Neural cell (in vitro differentiated cells): ENCODE measurements around the gene GATAD2A. TPM values are rescaled to one million over a fixed set of nuclear protein-coding genes. Genes with fewer than 3 reads are reported as not detected.
"Not testable (repeated sequence)": the region's sequence is repeated elsewhere in the genome, so short reads cannot be mapped to it uniquely, and the experiment has no call there.

Experiments used
- H2AFZ ChIP-seq: fragments of 200-600, 300-800 bp; sonication (generic), shearing (Covaris generic); 2 replicates; pipeline ENCODE4 v1.6.0; 2014; ENCODE audit warnings: low read depth, mild to moderate bottlenecking, antibody characterized with exemption, low read length, moderate library complexity
- H3F3A ChIP-seq: fragments of 200-600 bp; shearing (Covaris generic); 2 replicates; pipeline ENCODE4 v1.6.1; 2016; ENCODE audit warnings: mild to moderate bottlenecking, moderate library complexity, mixed read lengths, antibody characterized with exemption, low read length; ENCODE audit not compliant: insufficient read depth, poor library complexity, severe bottlenecking
- H3K27ac ChIP-seq: fragments of 200-600, 300-800 bp; sonication (generic), shearing (Covaris generic); 2 replicates; pipeline ENCODE4 v1.5.1; 2014; ENCODE audit warnings: mild to moderate bottlenecking, low read length, moderate library complexity
- H3K27me3 ChIP-seq: fragments of 300-800, 200-600 bp; sonication (generic), shearing (Covaris generic); 2 replicates; pipeline ENCODE4 v1.6.0; 2014; ENCODE audit warnings: mild to moderate bottlenecking, low read depth, low read length, moderate library complexity; ENCODE audit not compliant: insufficient read depth
- H3K36me3 ChIP-seq: fragments of 300-800, 200-600 bp; sonication (generic), shearing (Covaris generic); 2 replicates; pipeline ENCODE4 v1.5.1; 2014; ENCODE audit warnings: mild to moderate bottlenecking, antibody characterized with exemption, low read length, moderate library complexity; ENCODE audit not compliant: insufficient read depth
- H3K4me2 ChIP-seq: fragments of 300-800, 200-600 bp; sonication (generic), shearing (Covaris generic); 2 replicates; pipeline ENCODE4 v1.6.0; 2014; ENCODE audit warnings: mild to moderate bottlenecking, low read length
- H3K4me3 ChIP-seq: fragments of 300-800, 200-600 bp; sonication (generic), shearing (Covaris generic); 2 replicates; pipeline ENCODE4 v1.5.1; 2014; ENCODE audit warnings: mild to moderate bottlenecking, low read length, moderate library complexity
- H3K79me2 ChIP-seq: fragments of 200-600 bp; shearing (Covaris generic); replicated peaks from 2 replicates; pipeline ENCODE4 v1.6.0; 2014; ENCODE audit warnings: mild to moderate bottlenecking, low read length, moderate library complexity; ENCODE audit not compliant: insufficient read depth
- H3K9ac ChIP-seq: fragments of 300-800, 200-600 bp; sonication (generic), shearing (Covaris generic); 2 replicates; pipeline ENCODE4 v1.6.1; 2016; ENCODE audit warnings: mild to moderate bottlenecking, low read length, mixed read lengths
- H3K9me2 ChIP-seq: fragments of 200-600 bp; shearing (Covaris generic); 2 replicates; pipeline ENCODE4 v1.6.1; 2016; ENCODE audit warnings: mild to moderate bottlenecking, low read length, mixed read lengths; ENCODE audit not compliant: insufficient read depth
- H3K9me3 ChIP-seq: fragments of 200-600, 300-800 bp; sonication (generic), shearing (Covaris generic); 2 replicates; pipeline ENCODE4 v1.6.1; 2016; ENCODE audit warnings: mild to moderate bottlenecking, mixed run types, low read length, moderate library complexity, mixed read lengths
- H4K20me1 ChIP-seq: fragments of 200-600 bp; shearing (Covaris generic); 2 replicates; pipeline ENCODE4 v1.6.1; 2016; ENCODE audit warnings: mild to moderate bottlenecking, mixed run types; ENCODE audit not compliant: insufficient read depth
- CTCF ChIP-seq: fragments of 450-650 bp; IDR thresholded peaks from 2 replicates; pipeline ENCODE4 v1.5.1; 2014; ENCODE audit warnings: antibody characterized with exemption, mild to moderate bottlenecking, moderate library complexity; ENCODE audit not compliant: poor library complexity, severe bottlenecking
- EP300 ChIP-seq: fragments of 450-650 bp; conservative IDR thresholded peaks from 2 replicates; pipeline ENCODE4 v1.6.1; 2014; ENCODE audit warnings: antibody characterized with exemption, mild to moderate bottlenecking, moderate library complexity; ENCODE audit not compliant: poor library complexity, severe bottlenecking
- EZH2 ChIP-seq: fragments of 200-600, 300-800 bp; shearing (Covaris generic), sonication (generic); IDR thresholded peaks from 2 replicates; pipeline ENCODE4 v1.6.1; 2014; ENCODE audit warnings: antibody characterized with exemption, low read length, borderline replicate concordance, mild to moderate bottlenecking; ENCODE audit not compliant: insufficient read depth, poor library complexity, severe bottlenecking
- MXI1 ChIP-seq: fragments of 450-650 bp; conservative IDR thresholded peaks from 2 replicates; pipeline ENCODE4 v1.6.1; 2014; ENCODE audit warnings: antibody characterized with exemption, mild to moderate bottlenecking; ENCODE audit not compliant: poor library complexity, severe bottlenecking
- POLR2AphosphoS5 ChIP-seq: IDR thresholded peaks from 2 replicates; pipeline ENCODE4 v1.6.1; 2012
- RAD21 ChIP-seq: fragments of 450-650 bp; conservative IDR thresholded peaks from 2 replicates; pipeline ENCODE4 v1.6.1; 2014; ENCODE audit warnings: antibody characterized with exemption, mild to moderate bottlenecking, moderate library complexity
- REST ChIP-seq: IDR thresholded peaks from 2 replicates; pipeline ENCODE4 v1.6.1; 2012; ENCODE audit warnings: borderline replicate concordance
- SMC3 ChIP-seq: fragments of 450-650 bp; conservative IDR thresholded peaks from 2 replicates; pipeline ENCODE4 v1.6.1; 2014; ENCODE audit warnings: antibody characterized with exemption, mild to moderate bottlenecking, moderate library complexity; ENCODE audit not compliant: poor library complexity
- TAF1 ChIP-seq: IDR thresholded peaks from 2 replicates; pipeline ENCODE4 v1.6.1; 2012; ENCODE audit warnings: low read depth
- polyA plus RNA-seq: library from polyadenylated mRNA; depleted of rRNA; stranded (reverse); fragments of >200 nt; gene quantifications from 2 replicates; pipeline ENCODE4 v1.2.3, GENCODE V29; 2014

The GATAD2A gene
- polyA plus RNA-seq, 1 donor from 2014 or later: 13.9 TPM

GRCh38 chr19:19453125-19453454 lies 47.6 kb downstream of the GATAD2A start:
- Histone ChIP-seq H3K4me2 (no peak overlapping the region), H2AFZ (no peak overlapping the region), H4K20me1 (no peaks in the 10 kb centered on the region), H3K4me3 (no peak overlapping the region), H3K9ac (no peak overlapping the region), H3K27ac (no peak overlapping the region), H3K9me3 (no peaks in the 10 kb centered on the region), H3K79me2 (peaks cover 29% of the 10 kb centered on the region), H3K27me3 (no peaks in the 10 kb centered on the region), H3F3A (no peaks in the 10 kb centered on the region), H3K9me2 (no peaks in the 10 kb centered on the region), H3K36me3 (no peaks in the 10 kb centered on the region)
- no peak for TF ChIP-seq CTCF
- TF ChIP-seq EP300: no peak
- TF ChIP-seq TAF1: no peak
- TF ChIP-seq RAD21: no peak
- TF ChIP-seq POLR2AphosphoS5: no peak
- TF ChIP-seq MXI1: no peak
- TF ChIP-seq REST: no peak
- TF ChIP-seq SMC3: no peak
- TF ChIP-seq EZH2: no peak

GRCh38 chr19:19455166-19455919 lies 49.9 kb downstream of the GATAD2A start:
- not testable (repeated sequence) for H3K27me3 ChIP-seq, H3F3A ChIP-seq, H4K20me1 ChIP-seq, H3K27ac ChIP-seq, H3K9ac ChIP-seq, H3K4me2 ChIP-seq, H2AFZ ChIP-seq, H3K9me3 ChIP-seq, H3K4me3 ChIP-seq, H3K79me2 ChIP-seq, H3K9me2 ChIP-seq, H3K36me3 ChIP-seq

- TF ChIP-seq CTCF: no peak
- no peak for TF ChIP-seq MXI1
- no peak for TF ChIP-seq EZH2
- no peak for TF ChIP-seq RAD21
- TF ChIP-seq REST: no peak
- H3K4me3 ChIP-seq: no peak overlapping the region
- H3K9me3 ChIP-seq: no peaks in the 10 kb centered on the region
- no peaks in the 10 kb centered on the region for H3K9me2 ChIP-seq
- H3K4me2 ChIP-seq: no peak overlapping the region
- no peak overlapping the region for H3K27ac ChIP-seq
- H3F3A ChIP-seq: no peaks in the 10 kb centered on the region
- no peaks in the 10 kb centered on the region for H4K20me1 ChIP-seq
- no peak overlapping the region for H2AFZ ChIP-seq
- H3K27me3 ChIP-seq: no peaks in the 10 kb centered on the region
- H3K9ac ChIP-seq: no peak overlapping the region
- peaks cover 8% of the 10 kb centered on the region for H3K79me2 ChIP-seq
- no peaks in the 10 kb centered on the region for H3K36me3 ChIP-seq
Observed at GRCh38 chr19:19457671-19458070, 52.2 kb downstream of the GATAD2A start.
